HEK293T (cell line): Measurements from ENCODE around the gene RAB3B.

Experiments
- ARNT ChIP-seq: fragments of 450-650 bp; IDR thresholded peaks from 2 replicates; pipeline ENCODE4 v1.6.1; 2017; ENCODE audit warnings: mild to moderate bottlenecking
- FOXM1 ChIP-seq: fragments of 450-650 bp; IDR thresholded peaks from 2 replicates; pipeline ENCODE4 v1.6.1; 2017; ENCODE audit warnings: mild to moderate bottlenecking, borderline replicate concordance
- TF ChIP-seq, protein P1 (sequence below): fragments of 450-650 bp; IDR thresholded peaks from 2 replicates; pipeline ENCODE4 v1.6.1; 2016

GRCh38 chr1:51946300-51946699, 44.2 kb downstream of the RAB3B start:
- TF ChIP-seq FOXM1: no peak
- TF ChIP-seq, protein P1, sequence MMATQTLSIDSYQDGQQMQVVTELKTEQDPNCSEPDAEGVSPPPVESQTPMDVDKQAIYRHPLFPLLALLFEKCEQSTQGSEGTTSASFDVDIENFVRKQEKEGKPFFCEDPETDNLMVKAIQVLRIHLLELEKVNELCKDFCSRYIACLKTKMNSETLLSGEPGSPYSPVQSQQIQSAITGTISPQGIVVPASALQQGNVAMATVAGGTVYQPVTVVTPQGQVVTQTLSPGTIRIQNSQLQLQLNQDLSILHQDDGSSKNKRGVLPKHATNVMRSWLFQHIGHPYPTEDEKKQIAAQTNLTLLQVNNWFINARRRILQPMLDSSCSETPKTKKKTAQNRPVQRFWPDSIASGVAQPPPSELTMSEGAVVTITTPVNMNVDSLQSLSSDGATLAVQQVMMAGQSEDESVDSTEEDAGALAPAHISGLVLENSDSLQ: no peak
- no peak for TF ChIP-seq ARNT
